ENCODE data around the gene SORCS2.

Gene SORCS2

GRCh38 chr4:7310451-7310850, 118.1 kb downstream of the SORCS2 start:
- no peak overlapping the region for H3K4me3 ChIP-seq (replicated peaks; ENCODE audit: low read depth, low read length)
- DNase-seq (ENCODE audit: extremely low read depth, insufficient read length): no peak
- H3K27me3 ChIP-seq (replicated peaks; ENCODE audit: control insufficient read depth, insufficient read depth, low read length): peaks cover 5% of the 10 kb centered on the region; the same call in 1 of the 2 replicates
- H3K36me3 ChIP-seq (ENCODE audit: control insufficient read depth, insufficient read depth, low read length): no peaks in the 10 kb centered on the region
- no peak for TF ChIP-seq CTCF (IDR thresholded peaks at IDR 0.05; ENCODE audit: insufficient read depth, low read length, poor library complexity, severe bottlenecking)

GRCh38 chr4:7311205-7311604, 118.9 kb downstream of the SORCS2 start:
- H3K4me3 ChIP-seq (replicated peaks; ENCODE audit: low read depth, low read length): no peak overlapping the region
- H3K36me3 ChIP-seq (ENCODE audit: control insufficient read depth, insufficient read depth, low read length): no peaks in the 10 kb centered on the region
- no peak for TF ChIP-seq CTCF (IDR thresholded peaks at IDR 0.05; ENCODE audit: insufficient read depth, low read length, poor library complexity, severe bottlenecking)
- DNase-seq (ENCODE audit: extremely low read depth, insufficient read length): no peak
- peaks cover 3% of the 10 kb centered on the region; the same call in 1 of the 2 replicates for H3K27me3 ChIP-seq (replicated peaks; ENCODE audit: control insufficient read depth, insufficient read depth, low read length)

GRCh38 chr4:7312691-7313090, 120.4 kb downstream of the SORCS2 start:
- no peak for TF ChIP-seq CTCF (IDR thresholded peaks at IDR 0.05; ENCODE audit: insufficient read depth, low read length, poor library complexity, severe bottlenecking)

GRCh38 chr4:7313347-7313811, 121.0 kb downstream of the SORCS2 start:
- no peaks in the 10 kb centered on the region; the same call in 1 of the 2 replicates for H3K27me3 ChIP-seq (replicated peaks; ENCODE audit: control insufficient read depth, insufficient read depth, low read length)
- no peak for TF ChIP-seq CTCF (IDR thresholded peaks at IDR 0.05; ENCODE audit: insufficient read depth, low read length, poor library complexity, severe bottlenecking)
- no peak for DNase-seq (ENCODE audit: extremely low read depth, insufficient read length)
- no peak overlapping the region for H3K4me3 ChIP-seq (replicated peaks; ENCODE audit: low read depth, low read length)
- H3K36me3 ChIP-seq (ENCODE audit: control insufficient read depth, insufficient read depth, low read length): no peaks in the 10 kb centered on the region

More at GRCh38 chr4:7312691-7313090, 120.4 kb downstream of the SORCS2 start:
- DNase-seq (ENCODE audit: extremely low read depth, insufficient read length): no peak
- Histone ChIP-seq H3K27me3 (replicated peaks; ENCODE audit: control insufficient read depth, insufficient read depth, low read length) (peaks cover 1% of the 10 kb centered on the region; the same call in 1 of the 2 replicates), H3K4me3 (replicated peaks; ENCODE audit: low read depth, low read length) (no peak overlapping the region), H3K36me3 (ENCODE audit: control insufficient read depth, insufficient read depth, low read length) (no peaks in the 10 kb centered on the region)

- DNase-seq (ENCODE audit: extremely low read depth, insufficient read length): no peak
- H3K36me3 ChIP-seq (ENCODE audit: control insufficient read depth, insufficient read depth, low read length): no peaks in the 10 kb centered on the region
- no peak overlapping the region for H3K4me3 ChIP-seq (replicated peaks; ENCODE audit: low read depth, low read length)
- H3K27me3 ChIP-seq (replicated peaks; ENCODE audit: control insufficient read depth, insufficient read depth, low read length): no peaks in the 10 kb centered on the region; the same call in 1 of the 2 replicates
- TF ChIP-seq CTCF (IDR thresholded peaks at IDR 0.05; ENCODE audit: insufficient read depth, low read length, poor library complexity, severe bottlenecking): no peak
Measured at GRCh38 chr4:7313991-7314390, 121.7 kb downstream of the SORCS2 start.

GRCh38 chr4:7315286-7315685, 122.9 kb downstream of the SORCS2 start:
- Histone ChIP-seq H3K27me3 (replicated peaks; ENCODE audit: control insufficient read depth, insufficient read depth, low read length) (no peaks in the 10 kb centered on the region; the same call in 1 of the 2 replicates), H3K36me3 (ENCODE audit: control insufficient read depth, insufficient read depth, low read length) (no peaks in the 10 kb centered on the region), H3K4me3 (replicated peaks; ENCODE audit: low read depth, low read length) (no peak overlapping the region)
- no peak for DNase-seq (ENCODE audit: extremely low read depth, insufficient read length)
- no peak for TF ChIP-seq CTCF (IDR thresholded peaks at IDR 0.05; ENCODE audit: insufficient read depth, low read length, poor library complexity, severe bottlenecking)

Measured in GM06990 (cell line).